NCI-H345 treated with DMSO at 0.1 percent for 48 hours (cell line): ENCODE measurements around the gene ORM2.
"Not testable (repeated sequence)": the region's sequence is repeated elsewhere in the genome, so short reads cannot be mapped to it uniquely, and the experiment has no call there.

Experiments used
- DNase-seq: peaks from one replicate; lab custom pipeline; 2025; ENCODE audit not compliant: unreplicated experiment; lab: John Stamatoyannopoulos, UW

The ORM2 gene

GRCh38 chr9:114329625-114330022 lies at the start of gene ORM2:
TSS of gene ORM2 (plus strand) at chr9:114329869. CDS start at chr9:114329905, 36 bp downstream.
- DNase-seq, result not testable (repeated sequence)

DNA sequence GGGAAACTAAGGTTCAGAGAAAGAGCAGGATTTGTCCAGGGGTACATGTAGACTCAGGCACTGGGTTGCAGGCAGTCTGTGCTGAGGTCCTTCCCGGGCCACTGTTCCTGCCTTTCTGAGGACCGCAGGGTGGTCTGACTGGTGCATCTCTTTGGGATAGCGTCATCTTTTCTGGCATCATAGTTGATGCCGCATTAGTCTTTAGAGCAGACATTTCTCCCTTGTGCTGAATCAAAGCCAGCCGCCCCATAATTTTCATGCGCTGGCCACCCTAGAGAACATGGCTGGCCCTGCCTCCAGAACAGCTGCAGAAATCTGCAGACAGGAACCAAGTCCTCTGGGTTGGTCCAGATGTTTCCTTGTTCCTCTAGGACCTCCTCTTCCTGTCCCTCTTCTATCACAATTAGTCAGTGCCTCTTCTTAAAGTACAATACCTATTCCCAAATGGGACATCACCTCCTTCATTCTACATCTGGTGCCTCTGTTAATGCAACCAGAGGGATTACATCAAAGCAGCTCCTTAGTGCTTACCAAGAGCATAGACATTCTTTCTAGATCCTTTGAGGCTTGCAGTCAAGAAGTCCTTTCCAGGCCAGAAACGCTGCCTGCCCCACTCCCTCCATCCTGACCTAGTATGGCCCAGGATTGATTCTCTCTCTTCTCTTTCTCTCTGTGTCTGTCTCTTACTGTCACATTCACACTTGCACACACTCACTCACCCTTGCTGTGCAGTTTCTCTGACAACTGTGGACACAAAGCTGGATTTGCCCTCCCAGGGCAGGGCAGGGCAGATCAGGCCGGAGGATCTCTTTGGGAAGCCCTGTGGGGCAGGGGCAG lies 48.8 kb upstream of the ORM2 start:
- DNase-seq, result no peak

DNA sequence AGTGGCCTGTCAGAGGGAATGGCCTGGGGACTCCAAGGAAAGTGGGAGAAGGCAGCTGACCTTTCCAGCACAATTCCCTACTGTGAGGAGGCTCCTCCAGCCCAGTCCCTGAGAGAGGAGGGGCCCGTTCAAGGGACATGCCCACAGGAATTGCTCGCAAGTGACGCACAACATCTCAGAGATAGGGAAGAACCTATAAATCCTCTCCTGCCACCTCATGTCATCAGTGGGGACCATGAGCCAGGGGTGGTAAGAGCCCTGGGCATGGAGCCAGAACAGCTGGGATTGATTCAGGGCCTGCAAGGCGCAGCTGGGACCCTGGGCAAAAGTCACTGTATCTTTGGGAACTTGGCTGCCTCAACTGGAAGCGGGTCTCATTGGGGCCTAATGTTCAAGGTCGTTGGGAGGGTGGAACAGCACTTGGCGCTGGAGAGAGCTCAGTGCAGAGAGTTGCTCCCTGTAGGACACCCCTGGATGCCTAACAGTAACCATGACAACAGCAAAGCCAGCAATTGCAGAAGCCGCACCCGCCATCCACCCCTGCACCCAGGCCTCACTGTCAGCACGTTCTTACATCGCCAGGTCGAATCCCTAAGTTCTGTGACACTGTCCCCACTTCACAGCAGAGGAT lies 48.1 kb upstream of the ORM2 start:
- no peak for DNase-seq

- no peak for DNase-seq
Observed at GRCh38 chr9:114282104-114282485, 47.6 kb upstream of the ORM2 start.

DNA sequence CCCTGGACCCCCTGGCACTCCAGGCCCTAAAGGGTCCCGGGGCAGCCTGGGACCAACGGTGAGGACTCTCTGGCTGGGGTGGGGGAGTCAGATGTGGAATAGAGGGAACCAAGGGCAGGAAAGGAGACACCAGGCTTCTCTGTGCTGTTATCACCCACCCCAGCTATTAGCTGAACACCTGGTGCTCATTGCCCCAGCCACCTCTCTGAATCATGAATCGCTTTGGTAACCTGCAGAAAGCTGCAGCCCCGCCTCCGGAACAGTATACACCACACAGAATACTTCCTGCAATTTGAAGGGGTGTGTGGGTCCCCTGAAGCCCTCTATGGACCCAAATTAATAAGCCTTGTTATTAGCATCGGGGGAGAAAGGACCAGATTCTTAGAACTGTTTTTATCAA lies 47.2 kb upstream of the ORM2 start:
- no peak for DNase-seq

DNA sequence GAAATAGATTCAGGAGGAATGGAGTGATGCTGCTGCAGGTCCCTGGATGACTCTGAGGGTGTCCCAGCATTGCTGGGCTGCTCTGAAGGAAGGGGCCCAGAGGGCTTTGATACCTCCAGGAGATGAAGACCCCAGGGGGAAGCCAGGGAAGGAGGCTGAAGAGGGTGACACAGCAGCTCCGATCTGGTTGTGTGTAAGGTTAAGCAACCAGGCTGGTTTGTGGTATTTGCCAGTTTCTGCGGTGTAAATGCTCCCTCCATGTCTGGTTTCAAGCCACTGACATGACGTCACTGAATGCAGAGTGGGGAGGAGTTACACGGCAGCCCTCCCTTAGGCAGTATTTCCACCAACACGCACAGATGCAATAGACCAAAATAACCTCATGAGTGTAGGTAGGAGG lies 46.7 kb upstream of the ORM2 start:
- no peak for DNase-seq

- DNase-seq, result no peak
Observed at GRCh38 chr9:114283551-114284111, 46.0 kb upstream of the ORM2 start.

DNA sequence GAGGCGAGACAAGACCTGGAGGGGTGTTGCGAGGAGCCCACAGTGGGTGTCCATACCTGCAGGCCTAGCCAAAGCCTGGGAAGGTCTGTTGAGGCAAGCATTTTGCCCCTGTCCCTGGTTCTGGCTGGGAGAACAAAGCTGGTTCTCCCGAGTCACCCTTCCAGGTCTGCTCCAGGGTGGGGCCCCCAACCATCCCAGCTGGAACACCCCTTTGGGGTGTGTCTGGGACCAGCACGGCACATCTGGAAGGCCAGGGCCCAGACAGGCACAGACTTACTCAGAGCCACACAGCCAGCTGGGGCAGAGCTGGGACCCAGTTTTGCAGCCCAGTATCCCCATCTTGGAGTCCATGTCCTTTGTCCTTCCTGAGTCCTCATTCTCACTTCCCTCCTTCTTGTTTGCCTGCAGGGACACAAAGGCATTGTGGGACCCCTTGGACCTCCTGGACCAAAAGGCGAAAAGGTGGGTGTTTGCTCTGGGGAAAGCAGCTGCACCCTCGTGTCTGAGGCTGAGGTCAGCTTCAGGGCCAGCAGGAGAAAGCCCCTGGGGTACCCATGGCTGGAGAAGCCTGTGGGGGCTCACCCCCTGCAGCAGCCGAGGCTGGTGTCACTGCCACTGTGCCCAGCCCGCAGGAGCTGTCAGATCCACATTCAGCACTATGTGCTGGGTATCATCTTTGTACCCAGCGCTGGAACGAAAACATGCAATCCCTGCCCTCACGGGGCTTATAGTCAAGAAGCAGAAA lies 45.2 kb upstream of the ORM2 start:
- DNase-seq, result no peak

DNA sequence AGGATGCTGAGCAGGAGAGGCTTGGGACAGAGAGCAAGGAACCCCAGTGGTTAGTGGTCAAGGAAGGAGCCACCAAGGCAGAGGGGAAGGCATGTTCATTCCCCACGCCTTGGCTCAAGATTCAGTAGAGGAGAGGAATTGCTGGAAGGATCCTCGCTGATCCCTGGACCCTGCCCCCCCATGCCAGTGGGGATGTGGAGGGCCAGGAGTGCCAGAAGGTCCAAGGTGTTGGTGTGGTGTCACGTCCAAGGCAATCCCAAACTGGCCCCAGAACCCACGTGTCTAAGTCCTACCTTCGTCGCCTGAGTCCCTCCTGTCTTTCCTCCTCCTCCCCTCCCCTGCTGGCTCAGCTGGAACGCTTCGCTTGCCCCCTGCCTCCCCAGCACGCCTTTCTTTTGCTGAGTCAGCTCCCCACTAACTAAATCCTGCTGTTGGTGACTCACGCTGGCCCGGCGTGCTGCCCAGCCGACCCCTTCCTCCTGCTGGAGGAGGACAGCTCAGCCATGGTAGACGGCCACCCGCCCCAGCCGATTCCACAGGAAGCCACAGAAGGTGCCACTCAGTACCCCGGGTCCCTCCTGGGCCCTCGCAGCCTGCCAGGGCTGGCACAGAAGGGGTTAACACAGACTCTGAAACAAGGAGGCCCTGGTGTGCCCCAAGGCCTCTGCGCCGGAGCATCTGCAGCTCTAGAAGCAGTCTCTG lies 44.4 kb upstream of the ORM2 start:
- no peak for DNase-seq

DNA sequence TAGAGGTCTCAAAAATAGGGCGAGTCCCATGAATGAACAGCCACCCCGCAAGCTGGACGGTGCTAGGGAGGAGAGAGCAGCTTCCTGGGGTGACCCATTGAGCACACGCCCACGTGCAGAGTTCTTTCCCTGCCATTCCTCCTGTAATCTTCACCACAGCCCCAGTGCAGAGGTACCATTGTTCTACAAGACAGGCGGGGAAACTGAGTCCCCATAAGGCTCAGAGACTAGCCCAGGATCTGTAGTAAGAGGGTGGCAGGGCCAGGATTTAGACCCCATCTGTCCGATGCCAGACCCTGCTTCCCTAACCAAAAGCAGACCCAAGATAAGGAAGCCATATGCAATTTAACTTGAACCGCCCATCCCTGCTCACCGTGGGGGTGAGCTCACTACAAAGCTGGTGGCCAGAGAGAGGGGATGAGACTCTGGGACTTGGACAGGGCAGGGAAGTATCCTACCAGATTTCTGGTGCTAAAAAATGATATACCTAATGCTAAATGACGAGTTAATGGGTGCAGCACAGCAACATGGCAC lies 43.5 kb upstream of the ORM2 start:
- DNase-seq, result no peak

DNA sequence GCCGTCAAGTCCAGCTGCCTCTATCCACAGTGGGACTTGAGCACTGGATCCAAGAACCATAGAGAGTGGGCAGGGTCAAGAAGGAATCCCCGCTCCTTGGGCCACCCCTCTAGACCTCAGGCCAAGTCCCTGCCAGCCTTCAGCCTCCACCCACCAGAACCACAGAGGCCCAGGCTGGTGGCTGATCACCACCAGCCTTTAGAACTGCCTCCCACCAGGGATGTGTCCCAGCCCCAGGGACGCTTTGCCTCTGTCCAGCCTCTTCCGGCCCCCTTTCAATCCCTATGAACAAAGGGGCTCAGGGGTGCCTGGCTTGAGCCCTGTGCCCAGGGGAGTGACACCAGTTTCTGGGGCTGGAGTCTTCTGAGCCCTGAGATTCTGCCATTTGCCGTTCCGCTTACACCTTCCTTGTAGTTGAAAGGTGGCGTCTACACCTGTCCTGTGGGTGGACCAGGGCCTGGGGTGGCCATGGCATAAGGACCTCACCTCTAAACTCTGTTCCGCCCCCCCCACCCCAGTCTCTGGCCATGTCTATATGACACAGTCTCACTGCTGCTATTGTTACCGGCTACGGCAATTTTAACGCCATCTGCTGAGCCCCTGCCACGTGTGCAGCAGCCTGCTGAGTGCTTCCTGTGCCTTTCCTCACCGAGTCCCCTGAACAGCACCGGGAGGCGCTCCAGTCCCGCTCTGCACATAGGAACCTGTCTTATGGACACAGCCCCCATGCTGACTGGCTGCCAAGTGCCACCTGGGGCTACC lies 42.5 kb upstream of the ORM2 start:
- DNase-seq, result peak; percentile 15

DNA sequence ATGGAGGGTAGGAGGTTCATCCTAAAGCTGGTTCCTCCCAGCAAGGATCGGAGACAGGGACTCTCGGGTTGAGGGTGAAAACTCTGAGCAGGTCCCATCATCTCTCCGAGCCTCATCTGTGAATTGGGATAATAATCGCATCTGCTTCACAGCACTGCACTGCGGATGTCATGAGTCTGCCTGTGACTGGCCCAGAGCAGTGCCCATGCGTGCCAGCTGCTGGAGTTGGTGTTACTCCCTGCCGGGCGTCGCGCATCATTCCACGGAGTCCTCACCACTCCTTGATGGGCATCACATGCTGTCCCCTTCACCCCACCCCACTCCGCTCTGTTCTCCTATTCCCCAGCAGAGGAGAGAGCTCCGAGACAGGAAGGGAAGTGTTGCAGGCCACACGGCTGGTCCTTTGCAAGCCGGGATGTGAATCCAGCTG lies 41.9 kb upstream of the ORM2 start:
- DNase-seq, result no peak

DNA sequence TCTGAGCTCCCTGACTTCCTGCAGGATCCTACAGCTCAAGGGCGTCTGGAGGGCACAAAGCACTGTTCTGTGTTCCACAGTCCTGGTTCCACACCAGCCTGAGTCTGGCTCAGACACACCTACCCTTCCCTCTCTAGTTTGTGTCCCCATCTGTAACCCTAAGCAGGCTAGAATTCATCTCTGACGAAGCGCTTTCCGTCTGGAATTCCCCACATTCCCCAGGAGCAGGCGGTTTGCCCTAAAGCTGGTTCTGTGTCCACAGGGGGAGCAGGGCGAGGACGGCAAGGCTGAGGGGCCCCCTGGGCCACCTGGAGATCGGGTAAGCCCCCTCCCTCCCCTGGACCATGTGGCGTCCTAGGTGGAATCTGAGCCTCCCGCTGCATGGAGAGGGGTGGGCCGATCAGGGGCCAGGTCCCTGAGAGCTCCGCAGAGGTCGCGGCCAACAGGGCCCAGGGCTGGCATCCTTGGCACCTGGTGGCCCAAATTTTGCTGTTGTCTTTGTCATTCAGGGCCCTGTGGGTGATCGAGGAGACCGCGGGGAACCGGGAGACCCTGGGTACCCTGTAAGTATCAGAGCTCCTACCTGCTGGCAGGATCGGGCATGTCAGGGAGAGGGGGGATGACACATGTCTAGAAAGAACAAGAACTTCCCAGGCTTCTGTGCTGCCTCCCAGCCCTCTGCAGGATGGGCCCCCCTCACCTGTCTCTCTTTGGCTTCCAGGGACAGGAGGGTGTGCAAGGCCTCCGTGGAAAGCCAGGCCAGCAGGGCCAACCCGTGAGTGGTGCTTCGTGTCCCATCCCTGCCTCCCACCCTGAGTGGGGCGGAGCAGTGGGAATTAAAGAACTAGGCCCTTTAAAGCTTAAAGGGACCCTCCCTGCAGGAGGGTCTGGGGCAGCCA lies 41.2 kb upstream of the ORM2 start:
- no peak for DNase-seq

- DNase-seq, result no peak
Observed at GRCh38 chr9:114289106-114289505, 40.6 kb upstream of the ORM2 start.

GRCh38 chr9:114289571-114290481 lies 39.8 kb upstream of the ORM2 start:
- DNase-seq, result no peak

DNA sequence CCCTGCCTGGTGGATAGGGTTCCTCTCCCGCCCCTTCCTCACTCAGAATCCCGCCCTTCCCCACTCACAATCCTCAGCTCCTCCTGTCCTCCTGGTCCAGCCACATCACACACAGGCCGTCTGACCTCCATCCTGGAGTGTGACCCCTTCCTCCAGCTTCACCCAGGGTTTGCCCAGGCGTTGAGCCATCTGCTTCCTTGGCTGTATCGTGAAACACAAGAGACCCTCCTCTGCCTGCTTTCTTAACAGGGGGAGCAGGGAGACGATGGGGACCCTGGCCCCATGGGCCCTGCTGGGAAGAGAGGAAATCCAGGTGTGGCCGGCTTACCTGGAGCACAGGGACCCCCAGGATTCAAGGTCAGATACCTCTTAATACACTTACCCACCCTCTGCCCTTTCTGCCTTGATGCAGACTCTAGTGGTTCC lies 39.1 kb upstream of the ORM2 start:
- no peak for DNase-seq

DNA sequence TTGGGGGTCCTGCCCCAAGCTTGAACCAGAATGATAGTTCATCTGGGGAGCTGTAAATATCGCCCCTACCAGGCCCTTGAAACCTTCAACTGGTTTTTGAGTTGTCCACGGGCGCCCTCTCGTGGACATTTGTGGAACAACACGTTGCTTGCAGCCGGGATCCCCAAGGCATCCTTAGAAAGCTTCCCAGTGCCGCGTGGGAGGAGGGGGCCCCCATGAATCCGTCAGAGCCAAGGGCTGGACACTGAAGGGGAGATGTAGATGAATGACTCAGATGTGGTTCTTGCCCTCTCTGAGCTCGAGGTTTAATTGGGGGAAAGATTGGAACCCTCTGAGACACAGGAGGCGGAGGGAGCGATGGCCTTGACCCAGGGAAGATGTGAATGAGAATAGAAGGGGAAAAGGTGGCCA lies 38.6 kb upstream of the ORM2 start:
- peak; percentile 43 for DNase-seq
